Caco-2 (cell line): ENCODE measurements around the gene SEPTIN10. TPM values are rescaled to one million over a fixed set of nuclear protein-coding genes. Genes with fewer than 3 reads are reported as not detected.

Experiments
- BruUV-seq: library from RNA; stranded (reverse); fragments of 400-500 nt; replicated peaks from 2 replicates; lab custom pipeline; 2021; lab: Mats Ljungman, UMichigan
- CTCF ChIA-PET: fragments of 300-600 bp; sonication (Branson Sonifier 250); formaldehyde crosslinking; loops from one replicate; lab custom pipeline; 2022; ENCODE audit warnings: antibody characterized with exemption; lab: Charles Lee
- POLR2A ChIA-PET: fragments of 300-600 bp; sonication (Branson Sonifier 250); formaldehyde crosslinking; loops from one replicate; lab custom pipeline; 2022; ENCODE audit warnings: antibody characterized with exemption; lab: Charles Lee
- DNase-seq, 2 experiments: peaks; one replicate each; pipeline versions ENCODE4 v3.0.0 to v3.0.0-alpha.2; 2020 to 2022
- H3K27me3 ChIP-seq: replicated peaks from 2 replicates; pipeline ENCODE4 v1.6.0; 2011; ENCODE audit warnings: low read length; ENCODE audit not compliant: control insufficient read depth, insufficient read depth
- H3K36me3 ChIP-seq: 2 replicates; pipeline ENCODE4 v1.5.1; 2011; ENCODE audit warnings: low read length; ENCODE audit not compliant: control insufficient read depth, insufficient read depth
- H3K4me1 ChIP-seq: fragments of 250-450 bp; sonication (Bioruptor Pico); 2 replicates; pipeline ENCODE4 v1.5.1; 2020; ENCODE audit warnings: mild to moderate bottlenecking
- H3K4me3 ChIP-seq: 2 replicates; pipeline ENCODE4 v1.5.1; 2011; ENCODE audit warnings: low read depth, mild to moderate bottlenecking, control low read depth, low read length
- H3K9me3 ChIP-seq: fragments of 250-450 bp; sonication (Bioruptor Pico); 2 replicates; pipeline ENCODE4 v1.5.1; 2020; ENCODE audit warnings: mild to moderate bottlenecking, moderate library complexity
- H3K27ac Mint-ChIP-seq: one replicate; pipeline ENCODE4 v1.8.0; 2022; ENCODE audit warnings: mixed read lengths; ENCODE audit not compliant: unreplicated experiment
- H3K27me3 Mint-ChIP-seq: one replicate; pipeline ENCODE4 v1.8.0; 2022; ENCODE audit warnings: mixed read lengths; ENCODE audit not compliant: insufficient read depth, unreplicated experiment
- H3K36me3 Mint-ChIP-seq: one replicate; pipeline ENCODE4 v1.8.0; 2022; ENCODE audit warnings: mild to moderate bottlenecking, mixed read lengths; ENCODE audit not compliant: insufficient read depth, unreplicated experiment
- H3K4me1 Mint-ChIP-seq: one replicate; pipeline ENCODE4 v1.8.0; 2022; ENCODE audit warnings: low read depth, mixed read lengths; ENCODE audit not compliant: unreplicated experiment
- H3K4me3 Mint-ChIP-seq: one replicate; pipeline ENCODE4 v1.8.0; 2022; ENCODE audit warnings: mild to moderate bottlenecking, moderate library complexity, mixed read lengths; ENCODE audit not compliant: unreplicated experiment
- H3K9me3 Mint-ChIP-seq: one replicate; pipeline ENCODE4 v1.8.0; 2022; ENCODE audit warnings: mixed read lengths; ENCODE audit not compliant: unreplicated experiment
- intact Hi-C: fragments of 100-400 bp; cut with micrococcal nuclease; formaldehyde crosslinking; loops from one replicate; pipeline ENCODE4 v1.10.0; 2022; ENCODE audit not compliant: unreplicated experiment
- total RNA-seq: library from RNA; stranded (reverse); gene quantifications from 2 replicates; pipeline ENCODE4 v1.2.3, GENCODE V29; 2022
- TF ChIP-seq, protein P1 (sequence below), 2 experiments: fragments of 200-600 bp in 1 of 2; IDR thresholded peaks; 1 replicate in 1 of 2; 2 replicates in 1 of 2; pipeline versions ENCODE4 v1.5.1 to v1.8.0; 2011 to 2022; ENCODE audit warnings: antibody characterized with exemption in 1 of 2, control low read depth in 1 of 2, inconsistent platforms in 1 of 2, low read depth in 1 of 2, low read length in 1 of 2, mild to moderate bottlenecking in 1 of 2, moderate library complexity in 1 of 2; ENCODE audit not compliant: insufficient read depth in 1 of 2, severe bottlenecking in 1 of 2, unreplicated experiment in 1 of 2

SEPTIN10 gene
- total RNA-seq, 1 experiment from 2014 or later: 83.7 TPM

DNA sequence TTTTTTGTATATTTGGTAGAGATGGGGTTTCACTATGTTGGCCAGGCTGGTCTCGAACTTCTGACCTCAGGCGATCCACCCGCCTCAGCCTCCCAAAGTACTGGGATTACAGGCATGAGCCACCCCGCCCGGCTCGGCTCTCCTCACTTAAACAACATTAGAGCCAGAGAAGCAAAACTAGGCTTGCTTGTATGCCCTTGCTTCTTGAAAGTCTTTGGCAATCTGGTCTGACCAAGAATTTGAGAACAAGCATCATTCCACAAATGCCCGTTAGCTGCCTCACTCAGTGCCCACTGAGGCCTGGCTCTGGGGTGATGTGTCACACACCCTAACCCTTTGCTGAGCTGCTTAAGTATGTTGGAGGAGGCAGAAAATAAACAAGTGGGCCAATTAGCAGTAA, 33.9 kb upstream of the SEPTIN10 start:
- no TSS peak for BruUV-seq
- no peak overlapping the region for H3K4me3 Mint-ChIP-seq
- POLR2A ChIA-PET: interaction anchor here (1.5 kb wide), 1 partner anchor 34 kb away, joined by 4 read pairs; the partner anchor contains the start of genes SEPTIN10 and SOWAHC
- no peaks in the 10 kb centered on the region for H3K36me3 ChIP-seq
- H3K4me1 Mint-ChIP-seq: peaks cover 37% of the 10 kb centered on the region
- H3K9me3 Mint-ChIP-seq: no peaks in the 10 kb centered on the region
- no peaks in the 10 kb centered on the region for H3K27me3 Mint-ChIP-seq
- CTCF ChIA-PET: no interaction called here
- TF ChIP-seq, protein P1, sequence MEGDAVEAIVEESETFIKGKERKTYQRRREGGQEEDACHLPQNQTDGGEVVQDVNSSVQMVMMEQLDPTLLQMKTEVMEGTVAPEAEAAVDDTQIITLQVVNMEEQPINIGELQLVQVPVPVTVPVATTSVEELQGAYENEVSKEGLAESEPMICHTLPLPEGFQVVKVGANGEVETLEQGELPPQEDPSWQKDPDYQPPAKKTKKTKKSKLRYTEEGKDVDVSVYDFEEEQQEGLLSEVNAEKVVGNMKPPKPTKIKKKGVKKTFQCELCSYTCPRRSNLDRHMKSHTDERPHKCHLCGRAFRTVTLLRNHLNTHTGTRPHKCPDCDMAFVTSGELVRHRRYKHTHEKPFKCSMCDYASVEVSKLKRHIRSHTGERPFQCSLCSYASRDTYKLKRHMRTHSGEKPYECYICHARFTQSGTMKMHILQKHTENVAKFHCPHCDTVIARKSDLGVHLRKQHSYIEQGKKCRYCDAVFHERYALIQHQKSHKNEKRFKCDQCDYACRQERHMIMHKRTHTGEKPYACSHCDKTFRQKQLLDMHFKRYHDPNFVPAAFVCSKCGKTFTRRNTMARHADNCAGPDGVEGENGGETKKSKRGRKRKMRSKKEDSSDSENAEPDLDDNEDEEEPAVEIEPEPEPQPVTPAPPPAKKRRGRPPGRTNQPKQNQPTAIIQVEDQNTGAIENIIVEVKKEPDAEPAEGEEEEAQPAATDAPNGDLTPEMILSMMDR (IDR thresholded peaks at IDR 0.05; ENCODE audit: insufficient read depth in 1 of 2, low read depth in 1 of 2, low read length in 1 of 2, severe bottlenecking in 1 of 2, unreplicated experiment in 1 of 2): no peak
- no peak for DNase-seq
- peaks cover 55% of the 10 kb centered on the region for H3K4me1 ChIP-seq
- no peak overlapping the region for H3K4me3 ChIP-seq
- intact Hi-C loops: no loop called here
- no peaks in the 10 kb centered on the region for H3K27me3 ChIP-seq
- peaks cover 6% of the 10 kb centered on the region for H3K36me3 Mint-ChIP-seq
- no peaks in the 10 kb centered on the region for H3K9me3 ChIP-seq
- H3K27ac Mint-ChIP-seq: peak overlapping the region; percentile 42

DNA sequence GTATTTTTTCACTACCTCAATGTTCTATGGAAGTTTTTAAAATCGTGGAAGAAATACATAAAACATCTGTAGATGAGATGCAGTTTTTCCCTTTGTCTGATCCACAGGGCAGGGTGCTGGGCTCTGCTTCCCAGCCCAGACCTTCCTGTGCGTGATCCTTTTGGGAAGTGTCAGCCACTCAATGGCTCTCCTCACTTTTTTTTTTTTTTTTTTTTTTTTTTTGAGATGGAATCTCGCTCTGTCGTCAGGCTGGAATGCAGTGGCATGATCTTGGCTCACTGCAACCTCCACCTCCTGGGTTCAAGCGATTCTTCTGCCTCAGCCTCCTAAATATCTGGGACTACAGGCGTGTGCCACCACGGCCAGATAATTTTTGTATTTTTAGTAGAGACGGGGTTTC, 33.2 kb upstream of the SEPTIN10 start:
- Mint-ChIP-seq H3K27me3 (no peaks in the 10 kb centered on the region), H3K27ac (no peak overlapping the region), H3K36me3 (peaks cover 6% of the 10 kb centered on the region), H3K4me3 (no peak overlapping the region), H3K4me1 (peaks cover 37% of the 10 kb centered on the region), H3K9me3 (no peaks in the 10 kb centered on the region)
- Histone ChIP-seq H3K4me1 (peaks cover 55% of the 10 kb centered on the region), H3K27me3 (no peaks in the 10 kb centered on the region), H3K9me3 (no peaks in the 10 kb centered on the region), H3K36me3 (no peaks in the 10 kb centered on the region), H3K4me3 (no peak overlapping the region)
- TF ChIP-seq, protein P1 (IDR thresholded peaks at IDR 0.05; ENCODE audit: insufficient read depth in 1 of 2, low read depth in 1 of 2, low read length in 1 of 2, severe bottlenecking in 1 of 2, unreplicated experiment in 1 of 2): no peak
- no TSS peak for BruUV-seq
- intact Hi-C loops: no loop called here
- ChIA-PET POLR2A (no interaction called here), CTCF (no interaction called here)
- no peak for DNase-seq

DNA sequence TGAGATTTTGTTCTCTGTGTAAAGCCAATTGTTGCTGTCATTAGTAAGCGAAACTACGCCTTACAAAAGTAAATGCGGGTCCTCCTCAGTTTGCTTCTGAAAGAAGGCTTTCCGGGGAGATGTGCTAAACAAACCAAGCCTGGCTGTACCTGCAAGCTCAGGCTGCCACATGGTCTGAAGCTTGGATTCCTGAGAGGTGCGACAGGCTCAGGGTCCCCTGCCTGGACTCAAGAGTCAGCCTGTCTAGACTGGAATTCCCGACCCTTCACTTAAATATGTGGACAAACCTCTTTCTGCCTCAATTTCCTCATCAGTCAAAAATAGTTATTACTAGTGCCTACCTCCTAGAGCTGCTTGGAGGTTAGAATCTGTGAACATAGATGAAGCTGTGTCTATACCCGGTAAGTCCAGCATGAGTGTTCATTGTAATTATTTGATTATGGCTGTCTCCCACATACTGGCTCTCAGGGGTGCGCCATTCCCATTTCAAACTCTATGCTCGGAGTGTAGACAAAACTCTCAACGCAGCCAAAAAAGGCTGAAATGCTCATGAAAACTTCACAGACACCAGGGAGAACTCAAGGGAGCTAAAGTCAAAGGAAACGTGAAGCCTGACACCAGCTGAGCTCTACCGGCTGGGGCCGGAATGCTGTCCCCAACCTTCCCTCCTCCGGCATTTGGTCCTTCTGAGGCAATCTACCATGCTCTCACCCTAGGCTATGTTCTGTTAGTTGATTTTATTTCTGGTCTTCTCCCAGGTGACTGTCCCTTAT, 31.8 kb upstream of the SEPTIN10 start:
- H3K4me1 Mint-ChIP-seq: peaks cover 33% of the 10 kb centered on the region
- H3K4me1 ChIP-seq: peaks cover 55% of the 10 kb centered on the region

More for the DNA sequence above, 31.8 kb upstream of the SEPTIN10 start:
- DNase-seq: peak; percentile 51 to 64
- Histone ChIP-seq H3K27me3 (no peaks in the 10 kb centered on the region), H3K9me3 (no peaks in the 10 kb centered on the region), H3K4me3 (no peak overlapping the region), H3K36me3 (no peaks in the 10 kb centered on the region)
- intact Hi-C loops: loop anchor here (2.0 kb wide), 2 partner anchors 35 to 45 kb away; no protein-coding TSS in a partner anchor
- ChIA-PET POLR2A (interaction anchor here (0.9 to 2.2 kb wide), 4 partner anchors 18 to 45 kb away, joined by 3 to 16 read pairs (median 6); partner anchors contain the start of genes SEPTIN10 and SOWAHC), CTCF (interaction anchor here (0.8 to 2.4 kb wide), 4 partner anchors 22 to 54 kb away, joined by 3 to 12 read pairs (median 5); partner anchors contain the start of genes SEPTIN10 and SOWAHC)
- Mint-ChIP-seq H3K27me3 (no peaks in the 10 kb centered on the region), H3K27ac (no peak overlapping the region), H3K9me3 (no peaks in the 10 kb centered on the region), H3K36me3 (peaks cover 6% of the 10 kb centered on the region), H3K4me3 (peak overlapping the region; percentile 46)
- TF ChIP-seq, protein P1 (IDR thresholded peaks at IDR 0.05; ENCODE audit: insufficient read depth in 1 of 2, low read depth in 1 of 2, low read length in 1 of 2, severe bottlenecking in 1 of 2, unreplicated experiment in 1 of 2): no peak
- BruUV-seq: no TSS peak
